Mesenchymal stem cell (in vitro differentiated cells and primary cell): ENCODE measurements around the gene PROS1. TPM values are rescaled to one million over a fixed set of nuclear protein-coding genes. Genes with fewer than 3 reads are reported as not detected.

Source experiments
- DNase-seq: peaks from one replicate; pipeline ENCODE4 v3.0.0-alpha.2; 2013
- H2AFZ ChIP-seq: one replicate; pipeline ENCODE4 v1.6.1; 2013; ENCODE audit warnings: low read depth, mild to moderate bottlenecking, control low read depth, inconsistent platforms, low read length, moderate library complexity
- H2AK5ac ChIP-seq: 2 replicates; pipeline ENCODE4 v1.6.1; 2013; ENCODE audit warnings: low read length, moderate library complexity, mild to moderate bottlenecking, inconsistent platforms; ENCODE audit not compliant: severe bottlenecking
- H2BK120ac ChIP-seq: one replicate; pipeline ENCODE4 v1.6.1; 2013; ENCODE audit warnings: low read depth, mild to moderate bottlenecking, inconsistent platforms, low read length, moderate library complexity
- H2BK12ac ChIP-seq, 2 experiments: one replicate each; pipeline ENCODE4 v1.6.1; 2013; ENCODE audit warnings: inconsistent platforms in 2 of 2, low read length in 2 of 2, mild to moderate bottlenecking in 2 of 2, moderate library complexity in 2 of 2, control low read depth in 1 of 2
- H2BK15ac ChIP-seq: one replicate; pipeline ENCODE4 v1.6.1; 2013; ENCODE audit warnings: mild to moderate bottlenecking, low read depth, inconsistent platforms; ENCODE audit not compliant: poor library complexity, severe bottlenecking
- H2BK5ac ChIP-seq: 2 replicates; pipeline ENCODE4 v1.6.1; 2013; ENCODE audit warnings: low read depth, mild to moderate bottlenecking, low read length, control low read depth, inconsistent platforms; ENCODE audit not compliant: poor library complexity, severe bottlenecking
- H3K14ac ChIP-seq, 2 experiments: one replicate each; pipeline ENCODE4 v1.6.1; 2013; ENCODE audit warnings: inconsistent platforms in 2 of 2, low read length in 2 of 2, control low read depth in 1 of 2, mild to moderate bottlenecking in 1 of 2, moderate library complexity in 1 of 2
- H3K18ac ChIP-seq, 2 experiments: one replicate each; pipeline ENCODE4 v1.6.1; 2013; ENCODE audit warnings: inconsistent platforms in 2 of 2, low read length in 2 of 2, control low read depth in 1 of 2, low read depth in 1 of 2, mild to moderate bottlenecking in 1 of 2
- H3K23ac ChIP-seq, 2 experiments: one replicate each; pipeline ENCODE4 v1.6.1; 2013; ENCODE audit warnings: inconsistent platforms in 2 of 2, low read length in 2 of 2, mild to moderate bottlenecking in 2 of 2, moderate library complexity in 2 of 2, control low read depth in 1 of 2
- H3K27ac ChIP-seq: 2 replicates; pipeline ENCODE4 v1.5.1; 2013; ENCODE audit warnings: mild to moderate bottlenecking, moderate library complexity, low read length, control low read depth, inconsistent platforms; ENCODE audit not compliant: poor library complexity, severe bottlenecking
- H3K27me3 ChIP-seq, 2 experiments: 2 replicates each; pipeline versions ENCODE4 v1.6.1 to v1.7.0; 2013; ENCODE audit warnings: low read length in 2 of 2, mild to moderate bottlenecking in 2 of 2, moderate library complexity in 2 of 2, control low read depth in 1 of 2, inconsistent platforms in 1 of 2; ENCODE audit not compliant: control insufficient read depth in 1 of 2, insufficient read depth in 1 of 2
- H3K36me3 ChIP-seq, 2 experiments: 2 replicates each; pipeline versions ENCODE4 v1.6.1 to v1.7.0; 2013; ENCODE audit warnings: low read length in 2 of 2, control low read depth in 1 of 2, inconsistent platforms in 1 of 2, low read depth in 1 of 2, mild to moderate bottlenecking in 1 of 2; ENCODE audit not compliant: insufficient read depth in 2 of 2, control insufficient read depth in 1 of 2
- H3K4ac ChIP-seq, 2 experiments: one replicate each; pipeline ENCODE4 v1.6.1; 2013; ENCODE audit warnings: inconsistent platforms in 2 of 2, low read length in 2 of 2, mild to moderate bottlenecking in 2 of 2, moderate library complexity in 2 of 2, control low read depth in 1 of 2, low read depth in 1 of 2
- H3K4me1 ChIP-seq: 2 replicates; pipeline ENCODE4 v1.6.1; 2013; ENCODE audit warnings: low read depth, low read length, control low read depth; ENCODE audit not compliant: control insufficient read depth, insufficient read depth
- H3K4me2 ChIP-seq: 2 replicates; pipeline ENCODE4 v1.6.1; 2013; ENCODE audit warnings: low read length, mild to moderate bottlenecking, inconsistent platforms; ENCODE audit not compliant: poor library complexity, severe bottlenecking
- H3K4me3 ChIP-seq, 2 experiments: 2 replicates each; pipeline versions ENCODE4 v1.5.1 to v1.7.0; 2013; ENCODE audit warnings: low read length in 2 of 2, mild to moderate bottlenecking in 2 of 2, control low read depth in 1 of 2, low read depth in 1 of 2; ENCODE audit not compliant: insufficient read depth in 1 of 2
- H3K79me1 ChIP-seq: replicated peaks from 2 replicates; pipeline ENCODE4 v1.6.1; 2013; ENCODE audit warnings: mild to moderate bottlenecking, control low read depth, low read length, inconsistent platforms; ENCODE audit not compliant: poor library complexity, severe bottlenecking
- H3K9ac ChIP-seq: 2 replicates; pipeline ENCODE4 v1.7.0; 2013; ENCODE audit warnings: mild to moderate bottlenecking, low read length, moderate library complexity
- H3K9me3 ChIP-seq: 2 replicates; pipeline ENCODE4 v1.7.0; 2013; ENCODE audit warnings: mild to moderate bottlenecking, low read length; ENCODE audit not compliant: control insufficient read depth
- H4K8ac ChIP-seq: one replicate; pipeline ENCODE4 v1.6.1; 2013; ENCODE audit warnings: inconsistent platforms, mild to moderate bottlenecking, low read length, moderate library complexity
- H4K91ac ChIP-seq: one replicate; pipeline ENCODE4 v1.6.1; 2013; ENCODE audit warnings: mild to moderate bottlenecking, low read length, inconsistent platforms
- WGBS: methylation state at CpG from one replicate; pipeline ENCODE4 v1.1.7; 2013; ENCODE audit warnings: mixed read lengths; 5-methylcytosine and 5-hydroxymethylcytosine counted together
- polyA plus RNA-seq, 2 experiments: library from polyadenylated mRNA; stranded (reverse); fragments of 200-250 nt; gene quantifications; one replicate each; pipeline ENCODE4 v1.2.3, GENCODE V29; 2013

The PROS1 gene
- polyA plus RNA-seq (2013, experiment 1 of 2) = 51.3 TPM
- 55.4 TPM for polyA plus RNA-seq (2013, experiment 2 of 2)

DNA sequence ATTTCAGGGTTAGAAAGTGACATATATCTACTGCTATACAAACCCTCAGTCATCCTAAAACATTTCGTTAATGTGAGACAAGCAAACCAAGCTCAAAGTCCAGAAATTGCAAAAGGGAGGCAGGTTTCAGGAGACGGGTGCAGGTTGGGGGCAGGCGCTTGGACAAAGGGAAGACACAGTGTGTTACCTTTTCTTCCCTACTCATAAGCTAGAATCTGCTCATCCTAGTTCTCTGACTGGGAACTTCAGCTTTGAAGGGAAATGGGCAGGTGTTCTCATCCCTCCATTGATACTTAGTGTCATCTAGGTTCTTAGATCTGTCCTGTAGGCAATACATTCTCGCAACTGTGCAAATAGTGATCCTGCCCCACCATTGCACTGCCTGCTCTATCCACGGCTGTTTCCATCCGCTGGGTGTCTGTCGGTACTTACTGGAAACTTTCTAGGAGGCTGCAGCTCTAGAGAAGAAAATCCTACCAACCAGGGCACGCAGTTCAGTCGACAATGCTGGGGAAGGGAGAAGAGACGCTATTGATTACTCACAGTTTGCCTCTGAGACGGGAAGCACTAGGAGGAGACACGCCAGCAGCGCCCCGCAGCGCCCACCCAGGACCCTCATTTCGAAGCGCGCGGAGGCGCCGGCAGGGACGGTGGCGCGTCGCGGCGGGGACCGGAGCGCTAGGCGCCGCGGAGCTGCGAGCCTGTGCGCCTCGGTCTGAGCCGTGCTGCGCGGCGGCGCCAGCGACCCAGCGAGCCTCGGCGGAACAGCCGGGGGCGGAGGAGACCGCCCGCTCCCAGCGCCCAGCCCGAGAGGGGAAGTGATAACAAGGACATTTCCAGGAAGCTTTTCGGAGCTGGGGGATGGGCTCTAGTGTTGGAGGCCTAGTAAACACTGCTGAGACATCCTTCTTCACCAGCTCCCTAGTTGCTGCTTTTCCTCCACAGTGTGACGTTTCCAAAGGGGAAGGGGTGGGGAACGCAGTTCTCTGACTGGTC, at the start of gene PROS1:
Gene PROS1 (minus strand): TSS at position 766 of the 996 bp plus-strand sequence. CDS start 147 bp downstream, at position 619.
- peak within 1 kb of the TSS; percentile 68 to 98 for H3K18ac ChIP-seq
- H2BK12ac ChIP-seq = peak within 1 kb of the TSS; percentile 47 to 97
- H3K23ac ChIP-seq = no peak within 1 kb of the TSS
- peak within 1 kb of the TSS; percentile 83 for H3K27ac ChIP-seq
- peaks cover 1% of the 10 kb centered on the region for H3K4me1 ChIP-seq
- 2% methylated on average over 46 of the region's 53 CpGs for WGBS
- peak within 1 kb of the TSS; percentile 73 for H4K91ac ChIP-seq
- peak within 1 kb of the TSS in 1 of 2 experiments; percentile 64 for H3K14ac ChIP-seq
- H2BK5ac ChIP-seq = peak within 1 kb of the TSS; percentile 37
- H3K79me1 ChIP-seq = no peaks in the 10 kb centered on the region
- no peaks in the 10 kb centered on the region for H3K9me3 ChIP-seq
- peak within 1 kb of the TSS; percentile 29 to 46 for H3K4ac ChIP-seq
- H3K9ac ChIP-seq = peak within 1 kb of the TSS; percentile 98
- H2BK120ac ChIP-seq = peak within 1 kb of the TSS; percentile 77
- peak within 1 kb of the TSS; percentile 73 for H2AFZ ChIP-seq
- peak within 1 kb of the TSS; percentile 96 for H3K4me2 ChIP-seq
- H4K8ac ChIP-seq = peak within 1 kb of the TSS; percentile 96
- peak within 1 kb of the TSS; percentile 75 to 96 for H3K4me3 ChIP-seq
- DNase-seq = peak; percentile 94
- H3K36me3 ChIP-seq = no peaks in the 10 kb centered on the region
- H2BK15ac ChIP-seq = no peak within 1 kb of the TSS
- H3K27me3 ChIP-seq = no peaks in the 10 kb centered on the region
- H2AK5ac ChIP-seq = no peak within 1 kb of the TSS

DNA sequence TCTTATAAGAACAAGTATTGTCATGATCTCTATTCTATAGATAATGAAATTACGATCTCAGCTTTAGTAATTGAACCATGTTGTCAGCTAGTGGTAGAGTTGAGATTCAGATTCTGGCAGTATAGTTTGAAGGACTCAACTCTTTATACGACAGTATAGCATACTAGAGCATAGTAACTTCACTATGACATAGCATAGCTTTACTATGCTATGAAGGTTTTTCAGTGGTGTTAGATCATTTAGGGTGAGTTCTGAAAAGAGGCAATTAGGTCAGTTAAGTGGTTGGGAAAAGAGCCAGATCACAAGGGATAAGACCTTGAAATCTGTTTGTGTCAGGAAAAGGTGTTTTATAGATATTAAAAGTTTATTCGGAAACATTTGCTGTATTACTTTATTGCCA, 46.6 kb upstream of the PROS1 start:
- no CpG with 5 or more reads among the region's 3 CpGs for WGBS
- Histone ChIP-seq H2BK120ac (no peak overlapping the region), H4K91ac (no peak overlapping the region), H3K4me3 (no peak overlapping the region), H2AFZ (no peak overlapping the region), H3K4me1 (no peaks in the 10 kb centered on the region), H3K79me1 (peaks cover 3% of the 10 kb centered on the region), H3K27ac (no peak overlapping the region), H3K4ac (no peak overlapping the region), H3K14ac (no peak overlapping the region), H3K9me3 (no peaks in the 10 kb centered on the region), H2BK15ac (no peak overlapping the region), H2AK5ac (no peak overlapping the region), H3K9ac (no peak overlapping the region), H3K36me3 (no peaks in the 10 kb centered on the region), H3K4me2 (no peak overlapping the region), H3K23ac (no peak overlapping the region), H4K8ac (no peak overlapping the region), H2BK12ac (no peak overlapping the region), H3K18ac (no peak overlapping the region), H3K27me3 (no peaks in the 10 kb centered on the region), H2BK5ac (no peak overlapping the region)
- DNase-seq = no peak

DNA sequence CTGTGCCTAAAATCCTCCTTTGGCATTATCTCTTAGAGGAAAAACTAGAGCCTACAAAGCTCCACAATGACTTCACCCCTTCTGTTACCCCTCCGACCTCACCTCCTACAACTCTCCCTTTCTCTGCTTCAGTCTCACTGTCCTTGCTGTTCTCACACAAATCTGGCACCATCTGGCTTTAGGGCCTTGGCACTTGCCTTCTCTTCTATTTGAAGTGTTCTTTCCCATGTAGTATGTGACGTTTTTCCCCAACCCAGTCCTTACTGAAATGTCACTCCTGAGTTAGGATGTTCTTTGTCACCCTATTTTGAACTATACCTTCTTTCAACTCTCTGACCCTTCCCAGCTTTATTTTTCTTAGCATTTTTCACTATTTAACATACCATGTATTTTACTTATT, 46.0 kb upstream of the PROS1 start:
- DNase-seq = no peak
- H3K23ac ChIP-seq = no peak overlapping the region
- no peak overlapping the region for H2BK12ac ChIP-seq
- no peak overlapping the region for H3K18ac ChIP-seq
- no peak overlapping the region for H2BK5ac ChIP-seq
- H3K4me2 ChIP-seq = no peak overlapping the region
- 91% methylated on average over 2 of the region's 2 CpGs for WGBS
- H3K36me3 ChIP-seq = no peaks in the 10 kb centered on the region
- no peak overlapping the region for H3K4ac ChIP-seq
- H2BK15ac ChIP-seq = no peak overlapping the region
- H3K27ac ChIP-seq = no peak overlapping the region
- H4K8ac ChIP-seq = no peak overlapping the region
- no peaks in the 10 kb centered on the region for H3K27me3 ChIP-seq
- no peak overlapping the region for H3K4me3 ChIP-seq
- H4K91ac ChIP-seq = no peak overlapping the region
- no peak overlapping the region for H3K9ac ChIP-seq
- H3K79me1 ChIP-seq = peaks cover 3% of the 10 kb centered on the region
- no peak overlapping the region for H2AFZ ChIP-seq
- no peak overlapping the region for H2BK120ac ChIP-seq
- H3K4me1 ChIP-seq = no peaks in the 10 kb centered on the region
- H3K14ac ChIP-seq = no peak overlapping the region
- H3K9me3 ChIP-seq = no peaks in the 10 kb centered on the region
- no peak overlapping the region for H2AK5ac ChIP-seq

DNA sequence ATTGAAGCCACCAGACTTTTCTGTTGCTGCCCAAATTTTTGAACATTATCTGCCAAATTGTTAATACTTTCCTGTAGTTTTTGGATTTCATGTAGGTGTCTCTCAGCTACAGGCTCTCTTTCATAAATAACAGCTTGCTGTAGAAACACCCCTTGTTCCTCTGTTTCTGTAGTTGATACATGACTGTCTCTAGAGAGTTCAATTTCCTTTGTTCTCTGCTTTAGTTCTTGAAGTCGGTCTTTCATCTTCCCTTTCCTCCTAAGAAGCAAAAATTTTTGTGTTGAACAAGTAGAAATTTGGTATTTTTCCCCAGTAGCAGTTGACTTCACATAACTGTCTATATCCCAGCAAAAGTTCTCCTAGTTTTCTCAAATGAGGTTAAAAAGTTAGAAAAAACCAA, 41.3 kb upstream of the PROS1 start:
- H3K23ac ChIP-seq = no peak overlapping the region
- H2BK15ac ChIP-seq = no peak overlapping the region
- no peak overlapping the region for H2BK120ac ChIP-seq
- no peak overlapping the region for H4K8ac ChIP-seq
- no peak overlapping the region for H3K9ac ChIP-seq
- no peak overlapping the region for H2BK12ac ChIP-seq
- no peak overlapping the region for H3K14ac ChIP-seq
- no peak overlapping the region for H3K18ac ChIP-seq
- H2AK5ac ChIP-seq = no peak overlapping the region
- H3K4me2 ChIP-seq = no peak overlapping the region
- no peaks in the 10 kb centered on the region for H3K36me3 ChIP-seq
- no peaks in the 10 kb centered on the region for H3K9me3 ChIP-seq
- no peak overlapping the region for H3K4me3 ChIP-seq
- no peak overlapping the region for H3K4ac ChIP-seq
- peaks cover 3% of the 10 kb centered on the region for H3K79me1 ChIP-seq
- no peaks in the 10 kb centered on the region for H3K27me3 ChIP-seq
- H4K91ac ChIP-seq = no peak overlapping the region
- no peak overlapping the region for H2BK5ac ChIP-seq
- no peak for DNase-seq
- WGBS = no CpG with 5 or more reads among the region's 1 CpG
- H3K4me1 ChIP-seq = no peaks in the 10 kb centered on the region
- H3K27ac ChIP-seq = no peak overlapping the region
- no peak overlapping the region for H2AFZ ChIP-seq
